Naive thymus-derived CD4-positive, alpha-beta T cell (primary cell): Measurements from ENCODE around the gene CDK5RAP2. TPM values are rescaled to one million over a fixed set of nuclear protein-coding genes. Genes with fewer than 3 reads are reported as not detected.

Experiments used
- ATAC-seq: fragments of 150-1000 bp; cut with Tn5 transposase; 2 replicates; pipeline ENCODE4 v1.10.0; 2021; ENCODE audit warnings: mild to moderate bottlenecking, moderate library complexity
- CTCF ChIA-PET: fragments of 350-600 bp; sonication (Branson Sonifier 250); formaldehyde crosslinking; loops from one replicate; lab custom pipeline; 2021; ENCODE audit warnings: antibody characterized with exemption; lab: Charles Lee
- POLR2A ChIA-PET: fragments of 350-600 bp; sonication (Branson Sonifier 250); formaldehyde crosslinking; loops from one replicate; lab custom pipeline; 2021; ENCODE audit warnings: antibody characterized with exemption, inconsistent platforms; lab: Charles Lee
- DNase-seq, 9 donors: peaks; one replicate each; pipeline versions ENCODE4 v3.0.0 to v3.0.0-alpha.2; 2020 to 2022; ENCODE audit warnings: mixed read lengths in 1 of 9
- H3K27ac ChIP-seq: one replicate; pipeline ENCODE4 v1.7.0; 2013; ENCODE audit warnings: mild to moderate bottlenecking, low read depth, low read length, moderate library complexity
- H3K27me3 ChIP-seq, 2 donors: one replicate each; pipeline ENCODE4 v1.7.0; 2013; ENCODE audit warnings: low read length in 2 of 2, mild to moderate bottlenecking in 2 of 2, moderate library complexity in 2 of 2; ENCODE audit not compliant: control insufficient read depth in 2 of 2, insufficient read depth in 2 of 2
- H3K36me3 ChIP-seq, 3 experiments: 1 replicate in 2 of 3; 2 replicates in 1 of 3; pipeline ENCODE4 v1.7.0; 2013; ENCODE audit warnings: low read length in 3 of 3, mild to moderate bottlenecking in 3 of 3, moderate library complexity in 1 of 3; ENCODE audit not compliant: insufficient read depth in 3 of 3, control insufficient read depth in 2 of 3
- H3K4me1 ChIP-seq, 2 donors: one replicate each; pipeline ENCODE4 v1.7.0; 2013; ENCODE audit warnings: low read length in 2 of 2, mild to moderate bottlenecking in 2 of 2, moderate library complexity in 1 of 2; ENCODE audit not compliant: control insufficient read depth in 2 of 2, insufficient read depth in 2 of 2
- H3K4me3 ChIP-seq: 2 replicates; pipeline ENCODE4 v1.7.0; 2013; ENCODE audit warnings: mild to moderate bottlenecking, low read length
- H3K9me3 ChIP-seq, 3 experiments: 1 replicate in 2 of 3; 2 replicates in 1 of 3; pipeline ENCODE4 v1.7.0; 2013; ENCODE audit warnings: low read length in 3 of 3; ENCODE audit not compliant: control insufficient read depth in 2 of 3
- H3K27ac Mint-ChIP-seq, 9 donors: one replicate each; pipeline ENCODE4 v1.8.0; 2020 to 2022; ENCODE audit warnings: mixed read lengths in 9 of 9, mild to moderate bottlenecking in 8 of 9, moderate library complexity in 5 of 9, inconsistent platforms in 2 of 9
- H3K27me3 Mint-ChIP-seq, 5 donors: one replicate each; pipeline ENCODE4 v1.8.0; 2021 to 2022; ENCODE audit warnings: mixed read lengths in 5 of 5, mild to moderate bottlenecking in 1 of 5
- H3K36me3 Mint-ChIP-seq, 5 donors: one replicate each; pipeline ENCODE4 v1.8.0; 2020 to 2022; ENCODE audit warnings: mixed read lengths in 5 of 5, mild to moderate bottlenecking in 3 of 5, inconsistent platforms in 1 of 5
- H3K4me1 Mint-ChIP-seq, 7 donors: one replicate each; pipeline ENCODE4 v1.8.0; 2020 to 2022; ENCODE audit warnings: mixed read lengths in 7 of 7, mild to moderate bottlenecking in 3 of 7, inconsistent platforms in 1 of 7
- H3K4me3 Mint-ChIP-seq, 10 donors: one replicate each; pipeline ENCODE4 v1.8.0; 2020 to 2022; ENCODE audit warnings: mild to moderate bottlenecking in 10 of 10, mixed read lengths in 10 of 10, moderate library complexity in 6 of 10, inconsistent platforms in 2 of 10
- H3K9me3 Mint-ChIP-seq, 11 donors: one replicate each; pipeline ENCODE4 v1.8.0; 2020 to 2022; ENCODE audit warnings: mixed read lengths in 11 of 11, mild to moderate bottlenecking in 4 of 11, inconsistent platforms in 1 of 11, moderate library complexity in 1 of 11
- intact Hi-C, 2 donors: fragments of 100-400 bp; cut with micrococcal nuclease; formaldehyde crosslinking; loops; one replicate each; pipeline ENCODE4 v1.15.1; 2023
- polyA plus RNA-seq, 2 donors: library from polyadenylated mRNA; unstranded; fragments of 300-500 nt; fragmentation: Illumina TruSeq; gene quantifications; one replicate each; pipeline ENCODE4 v1.2.3, GENCODE V29; 2021
- total RNA-seq, 6 experiments: library from RNA in 5 of 6; stranded (reverse) in 5 of 6; gene quantifications; 1 replicate in 5 of 6; 2 replicates in 1 of 6; pipeline ENCODE4 v1.2.3 and lab custom pipeline; 2021 to 2026

Gene CDK5RAP2
- total and polyA plus RNA-seq, 7 experiments from 2014 or later = 23.7 to 98.1 (median 66.7) TPM

GRCh38 chr9:120454467-120454866, 125.5 kb downstream of the CDK5RAP2 start:
- Mint-ChIP-seq H3K9me3 (peaks cover 0 to 6% (median 0%) of the 10 kb centered on the region in 11 donors), H3K27me3 (no peaks in the 10 kb centered on the region), H3K4me3 (no peak overlapping the region), H3K36me3 (peaks cover 25 to 90% (median 77%) of the 10 kb centered on the region in 5 donors), H3K4me1 (peaks cover 0 to 6% (median 4%) of the 10 kb centered on the region in 7 donors), H3K27ac (no peak overlapping the region)
- Histone ChIP-seq H3K27ac (no peak overlapping the region), H3K36me3 (peaks cover 12 to 80% (median 17%) of the 10 kb centered on the region in 3 experiments), H3K4me1 (no peaks in the 10 kb centered on the region), H3K9me3 (no peaks in the 10 kb centered on the region), H3K27me3 (no peaks in the 10 kb centered on the region), H3K4me3 (no peak overlapping the region)
- CTCF ChIA-PET = interaction anchor here (0.6 kb wide), 1 partner anchor 164 kb away, joined by 4 read pairs; no protein-coding TSS in a partner anchor
- intact Hi-C loops = no loop called here
- no peak for DNase-seq
- no peak for ATAC-seq
- POLR2A ChIA-PET = no interaction called here

- Histone ChIP-seq H3K27me3 (no peaks in the 10 kb centered on the region), H3K4me1 (no peaks in the 10 kb centered on the region), H3K36me3 (peaks cover 12 to 75% (median 17%) of the 10 kb centered on the region in 3 experiments), H3K9me3 (no peaks in the 10 kb centered on the region), H3K27ac (no peak overlapping the region), H3K4me3 (no peak overlapping the region)
- peaks cover 0 to 9% (median 6%) of the 10 kb centered on the region in 7 donors for H3K4me1 Mint-ChIP-seq
- H3K27me3 Mint-ChIP-seq = no peaks in the 10 kb centered on the region
- ChIA-PET CTCF (interaction anchor here (0.6 kb wide), 1 partner anchor 164 kb away, joined by 4 read pairs; no protein-coding TSS in a partner anchor), POLR2A (no interaction called here)
- intact Hi-C loops = no loop called here
- peaks cover 26 to 90% (median 78%) of the 10 kb centered on the region in 5 donors for H3K36me3 Mint-ChIP-seq
- H3K27ac Mint-ChIP-seq = no peak overlapping the region
- no peak overlapping the region for H3K4me3 Mint-ChIP-seq
- DNase-seq (no peak), ATAC-seq (no peak)
- H3K9me3 Mint-ChIP-seq = peaks cover 0 to 6% (median 0%) of the 10 kb centered on the region in 11 donors
These were observed 126.2 kb downstream of the CDK5RAP2 start for GRCh38 chr9:120453792-120454191.

GRCh38 chr9:120452631-120453030, 127.3 kb downstream of the CDK5RAP2 start:
- H3K4me1 Mint-ChIP-seq = peaks cover 0 to 21% (median 13%) of the 10 kb centered on the region in 7 donors
- no peaks in the 10 kb centered on the region for H3K9me3 ChIP-seq
- H3K36me3 ChIP-seq = peaks cover 7 to 66% (median 17%) of the 10 kb centered on the region in 3 experiments
- peaks cover 0 to 6% (median 0%) of the 10 kb centered on the region in 11 donors for H3K9me3 Mint-ChIP-seq
- no peak overlapping the region for H3K27ac ChIP-seq
- H3K36me3 Mint-ChIP-seq = peaks cover 34 to 90% (median 72%) of the 10 kb centered on the region in 5 donors
- ChIA-PET POLR2A (no interaction called here), CTCF (no interaction called here)
- no peak for ATAC-seq
- H3K27me3 ChIP-seq = no peaks in the 10 kb centered on the region
- no peaks in the 10 kb centered on the region for H3K4me1 ChIP-seq
- no peaks in the 10 kb centered on the region for H3K27me3 Mint-ChIP-seq
- H3K4me3 ChIP-seq = no peak overlapping the region
- no peak for DNase-seq
- intact Hi-C loops = no loop called here
- H3K4me3 Mint-ChIP-seq = no peak overlapping the region
- no peak overlapping the region for H3K27ac Mint-ChIP-seq

GRCh38 chr9:120450916-120451315, 129.1 kb downstream of the CDK5RAP2 start:
- Histone ChIP-seq H3K4me1 (no peaks in the 10 kb centered on the region), H3K27ac (no peak overlapping the region), H3K36me3 (peaks cover 6 to 60% (median 17%) of the 10 kb centered on the region in 3 experiments), H3K27me3 (no peaks in the 10 kb centered on the region), H3K9me3 (no peaks in the 10 kb centered on the region), H3K4me3 (no peak overlapping the region)
- Mint-ChIP-seq H3K27me3 (no peaks in the 10 kb centered on the region), H3K4me1 (peaks cover 11 to 33% (median 22%) of the 10 kb centered on the region in 7 donors), H3K4me3 (no peak overlapping the region), H3K36me3 (peaks cover 37 to 84% (median 64%) of the 10 kb centered on the region in 5 donors), H3K27ac (no peak overlapping the region), H3K9me3 (peaks cover 0 to 4% (median 0%) of the 10 kb centered on the region in 11 donors)
- DNase-seq = no peak
- ChIA-PET CTCF (no interaction called here), POLR2A (no interaction called here)
- intact Hi-C loops = no loop called here
- no peak for ATAC-seq

- no peak for ATAC-seq
- Mint-ChIP-seq H3K4me1 (peaks cover 11 to 33% (median 18%) of the 10 kb centered on the region in 7 donors), H3K36me3 (peaks cover 30 to 71% (median 53%) of the 10 kb centered on the region in 5 donors), H3K27ac (peak overlapping the region in 1 of 9 donors; percentile 17), H3K27me3 (no peaks in the 10 kb centered on the region), H3K4me3 (no peak overlapping the region), H3K9me3 (no peaks in the 10 kb centered on the region)
- no peak for DNase-seq
- Histone ChIP-seq H3K9me3 (no peaks in the 10 kb centered on the region), H3K4me1 (no peaks in the 10 kb centered on the region), H3K36me3 (peaks cover 6 to 59% (median 24%) of the 10 kb centered on the region in 3 experiments), H3K27ac (no peak overlapping the region), H3K27me3 (no peaks in the 10 kb centered on the region), H3K4me3 (no peak overlapping the region)
- CTCF ChIA-PET = no interaction called here
- intact Hi-C loops = no loop called here
- POLR2A ChIA-PET = no interaction called here
These were observed 130.4 kb downstream of the CDK5RAP2 start for GRCh38 chr9:120449566-120449965.

- CTCF ChIA-PET = no interaction called here
- peak overlapping the region in 2 of 9 donors; percentile 7 to 41 for H3K27ac Mint-ChIP-seq
- Histone ChIP-seq H3K36me3 (peaks cover 0 to 52% (median 23%) of the 10 kb centered on the region in 3 experiments), H3K9me3 (no peaks in the 10 kb centered on the region), H3K27ac (no peak overlapping the region), H3K4me1 (no peaks in the 10 kb centered on the region), H3K4me3 (no peak overlapping the region), H3K27me3 (no peaks in the 10 kb centered on the region)
- H3K4me1 Mint-ChIP-seq = peaks cover 11 to 33% (median 18%) of the 10 kb centered on the region in 7 donors
- ATAC-seq (no peak), DNase-seq (no peak)
- POLR2A ChIA-PET = no interaction called here
- H3K4me3 Mint-ChIP-seq = no peak overlapping the region
- H3K27me3 Mint-ChIP-seq = no peaks in the 10 kb centered on the region
- peaks cover 32 to 64% (median 44%) of the 10 kb centered on the region in 5 donors for H3K36me3 Mint-ChIP-seq
- H3K9me3 Mint-ChIP-seq = no peaks in the 10 kb centered on the region
- intact Hi-C loops = no loop called here
These were observed 131.9 kb downstream of the CDK5RAP2 start for GRCh38 chr9:120447959-120448500.
